NCI-H1105 treated with DMSO at 0.1 percent for 48 hours (cell line): ENCODE data around the gene C11orf86.
"Not testable (repeated sequence)": the region's sequence is repeated elsewhere in the genome, so short reads cannot be mapped to it uniquely, and the experiment has no call there.

Source experiments
- DNase-seq: peaks from one replicate; lab custom pipeline; 2025; lab: John Stamatoyannopoulos, UW

The C11orf86 gene, protein sequence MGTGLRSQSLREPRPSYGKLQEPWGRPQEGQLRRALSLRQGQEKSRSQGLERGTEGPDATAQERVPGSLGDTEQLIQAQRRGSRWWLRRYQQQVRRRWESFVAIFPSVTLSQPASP

DNA sequence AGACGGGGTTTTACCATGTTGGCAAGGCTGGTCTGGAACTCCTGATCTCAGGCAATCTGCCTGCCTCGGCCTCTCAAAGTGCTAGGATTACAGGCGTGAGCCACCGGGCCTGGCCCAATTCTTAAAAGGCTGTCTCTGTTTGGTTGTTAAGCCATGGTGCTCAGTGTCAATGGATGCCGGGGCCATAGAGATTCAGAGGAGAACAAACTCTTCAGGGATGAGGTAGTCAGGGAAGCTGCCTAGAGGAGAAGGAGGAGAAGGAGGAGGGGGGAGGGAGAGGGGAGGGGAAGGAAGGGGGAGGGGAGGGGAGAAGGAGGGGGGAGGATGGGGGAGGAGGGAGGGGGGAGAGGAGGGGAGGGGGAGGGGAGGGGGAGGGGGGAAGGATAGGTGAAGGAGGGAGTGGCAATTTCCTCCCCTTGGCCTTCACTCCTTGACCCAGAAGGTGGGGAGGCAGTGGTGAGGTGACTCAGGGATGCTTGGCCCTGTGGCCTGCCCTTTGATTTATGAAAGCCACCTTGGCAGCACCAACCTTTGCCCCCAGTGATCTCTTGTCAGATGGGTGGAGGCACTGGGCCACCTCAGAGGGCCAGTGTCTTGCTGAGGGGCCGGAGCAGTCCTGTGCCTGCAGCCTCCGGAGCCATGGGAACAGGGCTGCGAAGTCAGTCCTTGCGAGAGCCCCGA, at the start of gene C11orf86:
TSS of gene C11orf86 (plus strand) at position 581 of the 681 bp plus-strand sequence. CDS start at position 640, 59 bp downstream.
- DNase-seq, result no peak

DNA sequence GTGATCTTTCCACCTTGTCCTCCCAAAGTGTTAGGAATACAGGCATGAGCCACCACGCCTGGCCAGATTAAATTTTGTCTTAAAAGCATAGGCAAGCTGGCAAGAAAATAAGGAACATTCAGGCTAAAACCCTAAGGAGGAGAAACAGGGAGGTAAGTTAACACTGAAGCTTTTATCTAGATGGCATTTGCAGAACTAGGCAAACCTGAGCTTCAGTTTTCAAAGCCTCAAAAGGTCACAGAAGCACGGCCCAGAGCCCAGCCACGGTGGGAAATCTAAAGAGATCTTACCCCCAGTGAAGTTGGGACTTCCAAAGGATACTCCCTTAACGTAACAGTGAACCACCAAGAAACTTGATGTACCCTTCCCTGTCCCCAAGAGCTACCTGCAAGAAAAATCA, 45.4 kb upstream of the C11orf86 start:
- DNase-seq, result no peak

DNA sequence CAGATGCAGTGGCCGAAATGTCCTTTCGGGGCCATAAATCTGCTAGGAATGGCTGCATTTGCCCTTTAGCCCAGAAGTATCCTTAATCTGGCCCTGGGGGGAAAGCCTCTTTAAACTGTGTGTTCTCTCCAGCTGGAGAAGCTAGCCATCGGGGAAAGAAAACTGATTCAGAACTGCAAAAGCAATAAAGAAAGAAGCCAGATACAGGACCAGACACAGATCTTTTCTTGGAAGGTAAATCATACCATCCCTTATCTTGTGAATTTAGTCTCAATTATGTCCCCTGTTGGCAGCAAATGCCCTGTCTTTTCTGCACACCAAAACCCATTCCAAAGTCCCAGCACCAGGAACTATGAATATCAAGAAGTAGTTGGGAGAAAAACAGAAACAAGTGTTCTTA, 42.6 kb upstream of the C11orf86 start:
- DNase-seq, result no peak

DNA sequence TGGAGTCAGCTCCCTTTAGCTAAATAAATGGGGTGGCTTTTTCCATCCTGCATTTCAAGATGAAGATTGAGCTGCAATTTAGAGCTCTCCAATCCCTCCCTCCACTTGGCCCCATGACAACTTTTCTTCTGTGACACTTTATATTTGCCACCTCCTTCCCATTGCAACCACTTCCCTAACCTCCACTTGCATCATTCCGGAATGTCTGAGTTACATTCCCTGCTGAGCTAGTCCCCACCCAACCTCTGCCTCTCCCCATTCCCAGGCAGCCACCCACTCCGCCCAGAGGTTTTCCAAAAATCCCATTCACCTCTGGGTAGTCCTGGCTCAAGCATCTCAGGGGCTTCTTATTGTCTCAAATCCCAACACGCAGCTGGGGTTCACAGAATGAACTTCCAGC, 41.6 kb upstream of the C11orf86 start:
- no peak for DNase-seq

DNA sequence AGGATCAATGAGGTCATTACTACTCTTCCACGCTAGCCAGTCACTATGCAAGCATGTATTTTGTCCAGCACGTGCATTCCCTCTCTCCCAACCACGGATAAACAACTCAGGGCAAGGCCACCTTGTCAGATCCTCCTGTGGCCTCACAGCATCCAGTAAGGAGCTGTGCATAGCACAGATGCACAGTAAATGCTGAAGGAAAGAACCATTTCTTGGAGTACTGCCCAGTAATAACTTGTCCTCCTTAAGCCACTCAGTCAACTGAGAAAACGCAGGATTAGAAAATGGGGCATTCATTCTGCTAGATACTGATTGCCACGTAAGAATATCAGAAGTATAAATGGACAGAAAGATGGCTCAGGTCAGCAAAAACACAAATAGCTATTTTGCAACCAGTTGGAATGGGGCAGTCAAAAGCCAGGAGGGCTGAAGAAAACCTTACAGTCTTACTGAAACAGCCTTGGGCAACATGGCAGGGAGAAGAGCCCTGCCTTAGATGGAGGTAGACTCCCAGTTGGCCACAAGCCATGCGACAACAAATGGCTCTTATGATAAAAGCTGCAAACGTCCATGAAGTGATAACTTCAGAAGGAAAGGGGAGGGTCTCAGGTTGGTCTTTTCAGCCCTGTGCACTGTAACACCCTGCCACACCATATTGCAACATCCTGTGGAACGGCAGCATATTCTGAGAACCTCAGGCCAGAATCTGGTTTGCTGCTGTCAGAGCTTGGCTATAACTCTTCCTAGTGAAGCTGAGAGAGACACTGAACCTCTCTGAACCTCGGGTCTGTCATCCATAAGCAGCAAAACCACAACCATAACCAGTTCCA, 39.9 kb upstream of the C11orf86 start:
- DNase-seq, result no peak

DNA sequence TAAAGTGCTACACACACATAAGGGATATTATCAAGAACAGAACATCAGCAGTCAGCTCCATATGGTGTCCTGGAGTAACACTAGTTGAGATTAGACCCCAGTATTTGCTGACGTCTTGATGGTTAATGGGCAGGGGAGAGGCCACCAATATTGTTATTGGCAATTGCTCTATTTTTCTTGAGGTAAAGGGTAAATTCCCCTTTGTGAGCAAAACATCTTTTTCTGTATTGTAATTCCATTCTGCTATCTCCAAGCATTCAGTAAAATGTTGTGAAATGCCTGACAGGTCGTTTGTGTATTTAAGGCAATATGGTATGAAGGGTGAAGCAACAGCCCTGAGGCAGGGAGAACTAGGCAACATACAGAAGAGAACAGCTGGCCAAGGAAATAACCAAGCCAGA, 38.8 kb upstream of the C11orf86 start:
- no peak for DNase-seq

DNA sequence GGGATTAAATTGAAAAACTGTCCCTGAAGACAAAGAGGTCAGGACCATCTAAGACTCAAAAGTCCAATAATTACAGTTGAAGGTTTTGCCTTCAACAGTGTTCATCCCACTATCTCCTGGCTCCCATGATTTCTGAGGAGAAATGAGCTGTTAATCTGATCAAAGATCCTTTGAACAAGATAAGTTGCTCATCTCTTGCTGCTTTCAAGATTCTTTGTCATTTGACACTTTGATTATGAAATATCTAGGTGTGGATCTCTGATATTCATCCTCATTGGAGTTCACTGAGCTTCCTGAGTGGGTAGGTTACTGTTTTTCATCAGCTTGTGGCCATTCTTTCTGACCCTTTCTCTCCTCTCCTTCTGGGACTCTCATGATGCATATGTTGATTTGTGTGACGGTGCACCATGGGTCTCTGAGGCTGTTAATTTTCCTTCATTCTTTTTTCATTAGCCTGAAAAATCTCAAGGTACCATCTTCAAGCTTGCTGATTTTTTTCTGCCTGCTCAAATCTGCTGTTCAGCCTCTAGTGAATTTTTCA, 37.8 kb upstream of the C11orf86 start:
- no peak for DNase-seq

DNA sequence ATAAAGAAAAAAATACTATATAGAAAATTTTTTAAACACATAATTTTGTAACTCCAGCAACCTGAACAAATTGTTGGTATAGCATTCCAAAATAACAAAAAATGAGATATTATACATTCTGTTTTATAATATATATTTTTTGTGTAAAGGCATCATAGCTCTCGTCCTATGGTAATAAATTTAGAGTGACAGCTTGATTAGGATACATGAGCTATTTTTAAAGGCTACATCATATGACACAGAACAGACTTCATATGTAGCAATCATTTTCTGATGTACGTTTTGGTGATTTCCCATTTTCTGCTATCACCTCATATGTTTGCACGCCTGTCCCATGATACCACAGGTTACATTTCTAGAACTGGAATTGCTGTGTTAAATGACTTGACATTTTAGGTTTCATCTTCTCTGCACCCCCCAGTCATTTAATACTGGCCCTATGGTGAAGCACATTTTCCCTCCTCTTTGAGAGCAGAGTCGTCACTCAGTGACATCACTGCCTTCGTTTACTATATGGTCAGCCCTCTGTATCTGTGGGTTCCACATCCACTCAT, 36.4 kb upstream of the C11orf86 start:
- DNase-seq, result no peak

DNA sequence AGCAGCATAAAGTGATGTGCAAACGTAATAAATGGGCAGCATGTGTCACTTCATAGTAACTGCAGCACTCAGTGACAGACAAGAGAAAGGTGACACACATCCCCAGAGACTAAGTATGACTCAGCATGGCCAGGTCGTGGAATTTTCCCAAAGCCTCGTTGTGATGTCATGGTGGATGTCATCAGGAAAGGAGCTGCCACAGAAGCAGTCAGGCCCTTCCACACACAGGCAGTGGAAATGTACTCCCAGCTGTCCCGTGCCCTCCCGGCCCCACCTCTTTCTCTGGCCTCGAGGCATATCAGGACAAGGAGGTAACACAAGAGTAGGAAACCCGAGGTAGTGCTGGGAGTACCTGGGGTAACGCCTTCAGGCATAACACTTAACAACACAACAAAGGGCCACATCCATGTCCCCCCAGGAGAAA, 25.0 kb upstream of the C11orf86 start:
- DNase-seq, result no peak

DNA sequence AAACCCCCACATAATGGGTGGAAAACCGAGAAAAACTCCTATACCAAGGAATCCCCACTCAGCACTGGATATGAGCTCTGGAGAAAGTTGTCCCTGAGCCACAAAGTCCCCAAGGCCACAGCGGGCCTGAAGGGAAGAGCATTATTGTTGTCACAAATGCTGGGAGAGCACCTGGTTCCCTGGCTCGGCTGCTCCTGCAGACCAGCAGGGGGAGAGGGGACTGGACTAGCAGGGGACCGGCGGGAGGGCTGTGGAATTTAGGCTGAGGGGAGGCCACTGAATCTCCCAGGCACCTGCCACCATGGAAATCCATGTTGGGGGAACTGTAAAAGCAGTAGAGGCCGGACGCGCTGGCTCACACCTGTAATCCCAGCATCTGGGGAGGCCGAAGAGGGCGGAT, 24.0 kb upstream of the C11orf86 start:
- no peak for DNase-seq

DNA sequence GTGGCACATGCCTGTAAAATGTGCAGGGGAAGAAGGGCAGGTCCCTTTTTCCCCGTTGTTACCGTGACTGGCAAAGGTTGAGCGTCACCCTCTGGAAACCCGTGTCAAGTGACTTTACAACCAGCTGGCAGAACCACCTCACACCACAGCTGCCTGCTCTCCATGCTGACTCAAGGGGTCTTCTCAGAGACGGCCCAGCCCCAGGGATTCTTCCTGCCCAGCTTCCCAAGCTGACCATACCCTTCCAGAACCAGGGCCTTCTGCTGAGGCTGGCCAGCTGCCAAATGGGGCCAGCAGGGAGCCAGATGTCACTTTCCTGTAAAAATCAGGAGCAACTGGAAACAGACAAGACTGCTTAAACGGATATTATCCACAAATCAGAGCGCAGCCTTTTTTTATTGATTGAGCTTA, 23.2 kb upstream of the C11orf86 start:
- peak; percentile 61 for DNase-seq

DNA sequence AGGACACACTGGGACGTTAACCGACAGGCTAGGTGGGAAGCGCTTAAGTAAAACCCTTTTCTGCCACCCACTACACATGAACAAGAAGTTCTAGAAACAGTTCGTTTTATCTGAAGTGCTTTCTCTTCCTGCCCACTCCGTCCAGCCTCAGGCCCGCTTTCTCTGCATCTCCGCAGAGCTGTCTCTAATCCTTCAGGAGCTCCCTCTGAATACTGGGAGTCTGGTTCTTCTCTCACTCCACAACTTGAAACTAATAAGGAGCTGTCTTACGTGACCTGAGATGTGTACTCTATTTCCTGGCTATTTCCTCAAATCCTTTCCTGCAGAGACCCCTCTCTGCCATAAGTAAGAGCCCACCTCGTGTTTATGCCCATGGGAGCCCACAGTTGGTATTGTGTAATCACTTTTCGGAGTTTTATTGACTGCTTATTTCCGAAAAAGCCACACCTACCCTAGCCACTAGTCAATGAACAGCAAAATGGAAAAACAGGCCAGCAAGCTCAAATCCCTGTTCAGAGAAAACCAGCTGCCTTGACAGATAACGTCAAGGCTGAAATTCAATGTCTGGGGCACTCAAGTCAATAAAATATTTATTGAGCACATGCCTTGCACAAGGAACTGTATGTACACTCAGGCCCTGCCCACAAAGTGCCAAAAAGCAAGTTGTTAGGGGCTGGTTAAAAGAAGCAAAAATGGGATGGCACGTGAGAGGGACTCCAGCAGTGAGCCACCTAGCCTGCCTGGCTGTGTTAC, 21.8 kb upstream of the C11orf86 start:
- DNase-seq, result no peak

DNA sequence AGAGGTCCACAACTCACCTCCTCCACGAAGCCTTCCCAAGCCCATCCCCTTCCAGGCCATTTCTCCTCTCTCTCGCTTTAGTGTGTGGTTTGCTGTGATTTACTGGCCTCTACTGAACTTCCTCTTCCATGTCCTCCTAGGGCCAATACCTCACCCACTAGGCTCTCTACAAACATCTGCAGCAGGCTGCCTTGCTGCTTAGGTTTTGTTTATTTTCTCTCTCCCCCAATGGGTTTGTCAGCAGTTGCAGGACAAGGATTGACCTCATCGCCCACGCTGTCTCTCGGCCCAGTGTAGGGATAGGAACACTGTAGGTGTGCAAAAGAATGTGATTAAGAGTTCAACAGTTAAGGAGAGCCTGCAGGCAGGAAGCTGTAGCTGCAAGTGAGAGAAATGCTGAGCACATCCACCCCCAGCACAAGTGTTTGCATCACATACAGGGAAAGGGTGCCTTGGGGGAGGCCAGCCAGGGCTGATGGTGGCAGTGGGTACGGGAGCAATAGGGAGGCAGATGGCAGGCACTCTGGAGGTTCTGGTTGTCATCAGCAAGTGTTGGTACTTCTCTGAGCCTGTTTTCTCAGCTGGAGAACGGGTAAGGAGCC, 18.3 kb upstream of the C11orf86 start:
- DNase-seq, result no peak

DNA sequence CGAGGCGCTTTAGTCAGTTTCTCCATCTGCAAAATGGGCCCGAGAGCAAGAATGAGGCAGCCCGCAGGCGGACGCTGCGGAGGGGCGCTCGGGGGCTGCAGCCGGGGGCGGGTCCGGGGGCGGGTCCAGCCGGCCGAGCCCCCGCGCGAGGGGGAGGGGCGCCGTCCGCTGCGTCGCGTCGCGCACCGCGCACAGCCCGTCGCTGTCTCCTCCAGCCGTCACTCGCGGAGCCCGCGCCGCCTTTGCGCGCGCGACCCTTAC, 17.2 kb upstream of the C11orf86 start:
- DNase-seq, result peak; percentile 62

DNA sequence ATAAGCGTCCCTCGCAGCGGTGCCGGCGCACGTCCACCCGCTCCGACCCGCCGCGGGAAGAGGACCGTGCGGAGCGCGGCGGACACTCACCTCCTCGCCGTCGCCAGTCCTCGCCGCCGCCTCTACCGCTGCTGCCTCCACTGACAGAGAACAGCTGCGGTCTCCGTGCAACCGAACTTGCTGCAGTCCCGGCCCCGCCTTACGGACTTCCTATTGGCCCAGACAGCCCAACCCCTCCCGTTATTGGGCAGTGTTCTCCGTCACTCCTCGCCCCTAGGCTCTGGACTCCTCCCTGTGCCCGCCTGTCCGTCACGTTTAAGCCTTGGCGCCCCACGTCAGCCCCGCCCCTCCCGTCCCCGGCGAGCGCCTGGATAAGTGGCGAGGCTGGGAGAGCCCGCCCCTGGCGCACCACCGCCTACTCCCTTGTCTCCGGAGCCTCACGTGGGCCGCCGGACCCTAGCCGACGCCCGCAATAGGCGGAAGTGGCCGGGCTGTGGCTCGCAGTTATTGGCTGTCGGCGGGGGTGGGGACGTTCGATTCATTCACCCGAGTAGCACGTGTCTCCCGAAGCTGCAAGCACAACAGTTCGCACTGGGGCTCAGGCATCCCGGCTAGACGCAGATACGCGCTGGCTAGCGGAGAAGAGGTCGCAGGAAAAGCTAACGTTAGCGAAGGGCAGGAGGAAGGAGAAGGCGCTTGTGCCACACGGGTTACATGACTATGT, 16.7 kb upstream of the C11orf86 start, which contains the start of gene PC:
TSS of gene PC (minus strand) at position 152 of the 724 bp plus-strand sequence. CDS start 86,224 bp downstream, outside the sequence.
- peak; percentile 99 for DNase-seq

DNA sequence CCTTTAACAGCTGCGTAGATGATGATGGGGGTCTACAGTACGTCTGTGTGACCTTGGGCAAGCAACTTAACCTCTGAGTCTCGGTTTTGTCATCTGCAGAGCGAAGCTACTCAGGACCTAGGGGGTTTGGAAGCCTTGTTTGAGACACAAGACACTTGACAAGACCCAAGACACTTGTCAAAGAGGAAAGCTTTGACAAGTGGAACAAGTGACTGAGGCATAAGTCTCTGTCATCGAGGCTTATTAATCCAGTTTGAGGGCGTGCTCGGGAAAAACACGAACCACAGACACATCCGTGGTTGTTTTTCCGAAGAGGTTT, 16.2 kb upstream of the C11orf86 start:
- no peak for DNase-seq

DNA sequence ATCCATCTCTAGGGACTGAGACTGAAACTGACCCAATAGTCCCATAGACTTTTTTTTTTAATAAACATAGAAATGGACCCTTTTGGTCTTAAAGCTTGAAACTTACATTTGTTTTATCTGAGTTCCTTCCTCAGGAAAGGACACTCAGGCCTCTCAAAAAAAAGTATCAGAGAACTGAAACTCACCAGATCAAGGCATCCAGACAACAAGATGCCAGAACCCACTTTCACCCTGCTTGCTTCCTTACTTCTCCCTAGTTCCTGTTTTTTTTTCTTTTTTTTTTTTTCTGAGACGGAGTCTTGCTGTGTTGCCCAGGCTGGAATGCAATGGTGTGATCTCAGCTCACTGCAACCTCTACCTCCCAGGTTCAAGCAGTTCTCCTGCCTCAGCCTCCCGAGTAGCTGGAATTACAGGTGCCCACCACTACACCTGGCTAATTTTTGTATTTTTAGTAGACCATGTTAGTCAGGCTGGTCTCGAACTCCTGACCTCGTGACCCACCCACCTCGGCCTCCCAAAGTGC, 13.4 kb upstream of the C11orf86 start:
- DNase-seq, result not testable (repeated sequence)

DNA sequence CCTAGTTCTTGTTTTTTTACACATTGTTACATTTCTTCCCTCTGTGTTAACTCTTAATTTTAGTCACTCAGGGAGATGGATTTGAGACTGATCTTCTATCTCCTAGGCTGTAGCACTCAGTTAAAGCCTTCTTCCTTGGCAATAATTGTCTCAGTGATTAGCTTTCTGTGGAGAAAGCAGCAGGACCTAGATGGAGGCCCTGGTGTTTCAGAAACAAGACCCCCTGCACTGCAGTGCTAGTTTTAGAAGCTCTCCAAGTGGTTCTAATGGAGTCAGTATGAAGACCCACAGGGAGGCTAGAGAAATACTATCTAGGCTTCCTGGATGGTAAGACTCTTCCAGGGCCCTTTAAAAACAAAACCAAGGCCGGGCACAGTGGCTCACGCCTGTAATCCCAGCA, 12.9 kb upstream of the C11orf86 start:
- DNase-seq, result no peak

DNA sequence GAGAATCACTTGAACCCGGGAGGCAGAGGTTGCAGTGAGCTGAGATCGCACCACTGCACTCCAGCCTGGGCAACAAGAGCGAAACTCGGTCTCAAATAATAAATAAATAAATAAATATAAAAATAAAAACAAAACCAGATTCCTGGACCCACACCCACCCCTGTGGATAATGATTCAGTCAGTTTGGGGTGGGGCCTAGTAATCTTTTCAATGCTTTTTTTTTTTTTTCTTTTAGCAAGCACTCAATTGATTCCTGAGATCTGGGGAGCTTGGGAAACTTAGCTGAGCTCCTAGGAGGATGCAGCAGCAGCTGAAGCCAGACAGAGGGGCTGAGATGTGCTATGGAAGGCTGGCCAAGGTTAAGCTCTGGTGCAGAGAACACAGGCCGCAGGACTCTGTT, 12.3 kb upstream of the C11orf86 start:
- no peak for DNase-seq

DNA sequence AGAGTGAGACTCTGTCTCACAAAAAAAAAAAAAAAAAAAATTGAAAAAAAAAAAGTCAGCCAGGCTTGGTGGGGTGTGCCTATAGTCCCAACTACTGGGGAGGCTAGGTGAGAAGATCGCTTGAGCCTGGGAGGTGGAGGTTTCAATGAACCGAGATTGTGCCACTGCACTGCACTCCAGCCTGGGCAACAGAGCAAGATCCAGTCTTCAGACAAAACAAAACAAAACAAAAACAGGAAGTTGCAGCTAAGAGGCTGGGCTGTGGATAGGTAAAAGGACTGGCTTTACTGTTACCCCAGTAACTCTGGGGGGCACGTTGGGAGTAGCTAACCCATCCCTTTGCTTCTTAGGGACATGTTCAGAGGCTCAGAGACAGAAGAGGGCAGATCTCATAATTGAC, 10.6 kb upstream of the C11orf86 start:
- no peak for DNase-seq

DNA sequence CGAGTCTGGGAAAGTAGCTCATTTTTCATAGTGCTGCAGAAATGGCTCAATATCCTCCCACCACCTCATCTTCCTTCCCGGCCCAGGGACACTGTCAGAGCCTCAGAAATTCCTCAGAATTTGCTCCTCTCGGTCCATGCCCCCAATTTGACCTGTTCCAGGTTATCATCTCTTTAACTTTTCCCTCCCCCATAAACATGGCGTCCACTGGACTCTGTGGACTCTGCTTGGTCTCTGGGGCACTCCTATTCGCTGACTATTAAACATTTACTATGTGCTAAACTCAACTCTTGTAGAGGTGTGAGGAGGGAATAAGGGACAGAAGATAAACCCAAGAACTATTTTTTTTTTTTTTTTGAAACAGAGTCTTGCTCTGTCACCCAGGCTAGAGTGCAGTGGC, 8.8 kb upstream of the C11orf86 start:
- DNase-seq, result no peak
